ENCODE results near the gene C10orf71. TPM values are rescaled to one million over a fixed set of nuclear protein-coding genes. Genes with fewer than 3 reads are reported as not detected.

C10orf71 gene
- total and polyA plus RNA-seq, 2 donors from 2014 or later, result 0.28 TPM; not detected in 1

DNA sequence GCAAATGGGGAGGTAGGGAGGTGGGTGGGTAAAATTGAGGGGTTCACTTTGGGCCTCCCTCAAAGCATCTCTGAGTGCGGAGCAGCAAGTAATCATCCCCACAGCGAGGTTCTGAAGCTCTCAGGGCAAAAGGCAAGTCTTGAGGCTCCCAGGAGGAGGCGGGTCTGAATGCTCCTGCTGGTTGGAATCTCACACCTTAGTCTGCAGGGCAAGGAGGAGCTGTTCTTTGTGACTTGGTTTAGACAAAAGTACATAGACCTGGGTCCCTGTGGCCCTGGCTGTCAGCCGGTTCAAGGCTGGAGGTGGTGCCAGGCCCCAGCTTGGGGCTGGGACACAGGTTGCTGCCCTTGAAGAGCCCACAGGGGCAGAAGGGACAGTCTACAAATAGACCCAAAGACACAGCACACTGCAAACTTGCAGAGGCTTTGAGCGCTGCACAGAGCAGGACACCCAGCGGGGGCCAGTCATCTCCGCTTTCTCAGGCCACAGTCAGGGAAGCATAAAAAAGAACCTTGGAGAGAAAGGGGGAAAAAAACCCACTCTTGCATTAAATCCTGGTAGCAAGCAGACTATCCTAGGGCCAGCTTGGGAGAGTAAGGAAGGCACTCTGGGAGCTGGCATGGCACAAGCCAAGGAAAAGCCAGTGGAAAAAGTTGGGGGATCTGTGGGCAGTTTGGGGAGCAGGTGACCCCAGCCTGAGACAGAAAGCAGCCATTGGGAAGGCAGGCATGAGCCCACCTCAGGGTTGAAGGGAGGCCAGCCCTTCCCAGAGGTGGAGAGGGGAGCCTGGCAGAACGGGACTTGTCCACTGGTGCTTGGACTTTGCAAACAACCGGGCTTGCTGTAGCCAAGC, 926 bp upstream of the C10orf71 start:
- DNase-seq (peak in 2 of 5 donors; percentile 6 to 9), FAIRE-seq (no peak)
- H3K9ac ChIP-seq (ENCODE audit: low read length in 3 of 3), result no peak overlapping the region
- intact Hi-C loops (cut with DNase I), result no loop called here
- H3K4me3 ChIP-seq (ENCODE audit: low read length in 3 of 3), result no peak overlapping the region
- H3K27me3 ChIP-seq (ENCODE audit: control insufficient read depth, insufficient read depth, low read length), result no peaks in the 10 kb centered on the region
- no peak overlapping the region for H3K27ac ChIP-seq (ENCODE audit: low read depth in 2 of 2, low read length in 2 of 2)
- H3K4me1 ChIP-seq (ENCODE audit: control insufficient read depth in 2 of 3, insufficient read depth in 2 of 3, low read depth in 1 of 3, low read length in 3 of 3), result peaks cover 0 to 3% (median 0%) of the 10 kb centered on the region in 3 donors
- no peaks in the 10 kb centered on the region for H3K36me3 ChIP-seq (ENCODE audit: control insufficient read depth in 2 of 3, insufficient read depth in 3 of 3, low read length in 3 of 3)
- TF ChIP-seq, protein P1, sequence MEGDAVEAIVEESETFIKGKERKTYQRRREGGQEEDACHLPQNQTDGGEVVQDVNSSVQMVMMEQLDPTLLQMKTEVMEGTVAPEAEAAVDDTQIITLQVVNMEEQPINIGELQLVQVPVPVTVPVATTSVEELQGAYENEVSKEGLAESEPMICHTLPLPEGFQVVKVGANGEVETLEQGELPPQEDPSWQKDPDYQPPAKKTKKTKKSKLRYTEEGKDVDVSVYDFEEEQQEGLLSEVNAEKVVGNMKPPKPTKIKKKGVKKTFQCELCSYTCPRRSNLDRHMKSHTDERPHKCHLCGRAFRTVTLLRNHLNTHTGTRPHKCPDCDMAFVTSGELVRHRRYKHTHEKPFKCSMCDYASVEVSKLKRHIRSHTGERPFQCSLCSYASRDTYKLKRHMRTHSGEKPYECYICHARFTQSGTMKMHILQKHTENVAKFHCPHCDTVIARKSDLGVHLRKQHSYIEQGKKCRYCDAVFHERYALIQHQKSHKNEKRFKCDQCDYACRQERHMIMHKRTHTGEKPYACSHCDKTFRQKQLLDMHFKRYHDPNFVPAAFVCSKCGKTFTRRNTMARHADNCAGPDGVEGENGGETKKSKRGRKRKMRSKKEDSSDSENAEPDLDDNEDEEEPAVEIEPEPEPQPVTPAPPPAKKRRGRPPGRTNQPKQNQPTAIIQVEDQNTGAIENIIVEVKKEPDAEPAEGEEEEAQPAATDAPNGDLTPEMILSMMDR (IDR thresholded peaks at IDR 0.05; ENCODE audit: borderline replicate concordance, extremely low read depth, insufficient read depth), result no peak
- H3K9me3 ChIP-seq (ENCODE audit: control insufficient read depth in 2 of 3, insufficient read depth in 1 of 3, low read length in 3 of 3), result no peaks in the 10 kb centered on the region

DNA sequence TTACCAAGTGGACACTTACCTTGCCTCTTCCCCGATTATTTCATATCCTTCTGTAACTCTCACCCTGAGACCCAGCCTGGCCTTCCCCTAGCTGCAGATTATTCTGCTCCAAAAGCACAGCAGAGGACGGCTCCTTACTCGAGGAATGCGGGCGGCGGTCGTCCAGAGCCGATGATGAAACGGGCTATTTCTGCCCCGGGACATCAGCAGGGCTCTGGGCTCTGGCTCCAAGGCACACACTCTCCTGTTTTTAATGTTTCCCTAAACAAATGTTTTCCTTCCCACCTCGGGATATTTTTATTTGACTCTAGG, 343 bp upstream of the C10orf71 start:
- FAIRE-seq, result no peak
- Histone ChIP-seq H3K9me3 (ENCODE audit: control insufficient read depth in 2 of 3, insufficient read depth in 1 of 3, low read length in 3 of 3) (no peaks in the 10 kb centered on the region), H3K27me3 (ENCODE audit: control insufficient read depth, insufficient read depth, low read length) (no peaks in the 10 kb centered on the region), H3K27ac (ENCODE audit: low read depth in 2 of 2, low read length in 2 of 2) (no peak overlapping the region), H3K4me3 (ENCODE audit: low read length in 3 of 3) (no peak overlapping the region), H3K36me3 (ENCODE audit: control insufficient read depth in 2 of 3, insufficient read depth in 3 of 3, low read length in 3 of 3) (no peaks in the 10 kb centered on the region), H3K4me1 (ENCODE audit: control insufficient read depth in 2 of 3, insufficient read depth in 2 of 3, low read depth in 1 of 3, low read length in 3 of 3) (peaks cover 0 to 3% (median 0%) of the 10 kb centered on the region in 3 donors), H3K9ac (ENCODE audit: low read length in 3 of 3) (no peak overlapping the region)
- intact Hi-C loops (cut with DNase I), result no loop called here
- TF ChIP-seq, protein P1 (IDR thresholded peaks at IDR 0.05; ENCODE audit: borderline replicate concordance, extremely low read depth, insufficient read depth), result no peak
- DNase-seq, result peak in 3 of 5 donors; percentile 49 to 62 (median 52)

DNA sequence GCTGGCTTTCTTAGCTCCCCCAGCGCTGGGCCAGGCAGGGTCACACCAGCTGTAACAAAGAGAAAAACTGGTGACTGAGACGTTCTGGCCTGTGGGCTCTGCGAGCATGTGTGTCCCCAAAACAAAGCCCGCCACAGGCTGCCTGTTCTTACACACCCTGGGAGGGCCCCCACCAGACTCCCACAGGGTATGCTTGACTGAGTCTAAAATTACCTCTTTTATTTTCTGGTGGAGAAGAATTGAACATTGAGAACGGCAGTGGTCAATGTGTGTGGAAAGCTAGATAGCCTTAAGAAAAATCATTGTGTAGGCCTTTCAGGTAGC, 808 bp downstream of the C10orf71 start:
- Histone ChIP-seq H3K4me1 (ENCODE audit: control insufficient read depth in 2 of 3, insufficient read depth in 2 of 3, low read depth in 1 of 3, low read length in 3 of 3) (peaks cover 0 to 3% (median 0%) of the 10 kb centered on the region in 3 donors), H3K27ac (ENCODE audit: low read depth in 2 of 2, low read length in 2 of 2) (no peak overlapping the region), H3K27me3 (ENCODE audit: control insufficient read depth, insufficient read depth, low read length) (no peaks in the 10 kb centered on the region), H3K4me3 (ENCODE audit: low read length in 3 of 3) (no peak overlapping the region), H3K9ac (ENCODE audit: low read length in 3 of 3) (no peak overlapping the region), H3K36me3 (ENCODE audit: control insufficient read depth in 2 of 3, insufficient read depth in 3 of 3, low read length in 3 of 3) (no peaks in the 10 kb centered on the region), H3K9me3 (ENCODE audit: control insufficient read depth in 2 of 3, insufficient read depth in 1 of 3, low read length in 3 of 3) (no peaks in the 10 kb centered on the region)
- DNase-seq (peak in 3 of 5 donors; percentile 13 to 18 (median 17)), FAIRE-seq (no peak)
- intact Hi-C loops (cut with DNase I), result no loop called here
- TF ChIP-seq, protein P1 (IDR thresholded peaks at IDR 0.05; ENCODE audit: borderline replicate concordance, extremely low read depth, insufficient read depth), result no peak
